GM12865 (cell line): ENCODE data around the gene PHOSPHO2.
"Not testable (repeated sequence)": the region's sequence is repeated elsewhere in the genome, so short reads cannot be mapped to it uniquely, and the experiment has no call there.

Experiments
- DNase-seq: peaks from one replicate; pipeline ENCODE4 v3.0.0; 2010; ENCODE audit warnings: low read depth
- H3K4me3 ChIP-seq: 2 replicates; pipeline ENCODE4 v1.5.1; 2011; ENCODE audit warnings: mild to moderate bottlenecking, low read depth, low read length, control low read depth
- CTCF ChIP-seq: IDR thresholded peaks from 2 replicates; pipeline ENCODE4 v1.5.1; 2011; ENCODE audit warnings: low read length, control low read depth, low read depth, inconsistent platforms; ENCODE audit not compliant: insufficient read depth; ENCODE audit errors: missing control alignments

Gene PHOSPHO2

GRCh38 chr2:169694894-169695260 lies 608 bp downstream of the PHOSPHO2 start:
- DNase-seq = no peak
- H3K4me3 ChIP-seq = peak overlapping the region; percentile 97
- no peak for TF ChIP-seq CTCF

GRCh38 chr2:169696381-169696780 lies 2.1 kb downstream of the PHOSPHO2 start:
- no peak for DNase-seq
- TF ChIP-seq CTCF = no peak
- no peak overlapping the region for H3K4me3 ChIP-seq

- not testable (repeated sequence) for DNase-seq, H3K4me3 ChIP-seq
Observed at GRCh38 chr2:169699173-169699572, 4.9 kb downstream of the PHOSPHO2 start.

- H3K4me3 ChIP-seq = no peak overlapping the region
Observed at GRCh38 chr2:169702996-169703395, 8.7 kb downstream of the PHOSPHO2 start.

GRCh38 chr2:169704160-169704708 lies 10.0 kb downstream of the PHOSPHO2 start:
- DNase-seq = no peak
- TF ChIP-seq CTCF = no peak
- no peak overlapping the region for H3K4me3 ChIP-seq

More at GRCh38 chr2:169702996-169703395, 8.7 kb downstream of the PHOSPHO2 start:
- TF ChIP-seq CTCF = no peak
- no peak for DNase-seq

DNA sequence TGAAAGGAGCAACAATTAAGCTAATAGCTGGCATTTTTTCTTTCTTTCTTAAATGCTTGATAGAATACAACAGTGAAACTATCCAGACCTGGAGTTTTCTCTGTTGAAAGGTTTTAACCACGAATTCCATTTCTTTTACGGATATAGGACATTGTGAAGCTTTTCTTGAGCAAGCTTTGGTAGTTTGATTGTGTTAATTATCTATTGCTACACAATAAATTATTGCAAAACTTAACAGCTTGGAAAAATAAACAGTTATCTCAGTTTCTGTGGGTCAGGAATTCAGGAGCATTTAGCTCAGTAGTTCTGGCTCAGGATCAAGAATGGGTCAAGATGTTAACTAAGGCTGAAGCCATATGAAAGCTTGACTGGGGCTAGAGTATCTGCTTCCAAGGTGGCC lies 11.7 kb downstream of the PHOSPHO2 start:
- no peak for DNase-seq
- TF ChIP-seq CTCF = no peak
- H3K4me3 ChIP-seq = no peak overlapping the region

GRCh38 chr2:169707626-169708025 lies 13.4 kb downstream of the PHOSPHO2 start:
- DNase-seq = no peak
- no peak for TF ChIP-seq CTCF
- H3K4me3 ChIP-seq = no peak overlapping the region
